Vagina (tissue), 2 donors: ENCODE results near the gene SIK3.

Source experiments
- CTCF ChIP-seq, 3 experiments: fragments of 450-650 bp in 2 of 3; fragments of 200-600 bp in 1 of 3; sonication (generic) in 1 of 3; IDR thresholded peaks; one replicate each; pipeline ENCODE4 v1.5.1; 2017 to 2019; ENCODE audit warnings: antibody characterized with exemption in 3 of 3, mild to moderate bottlenecking in 2 of 3, moderate library complexity in 2 of 3
- POLR2A ChIP-seq, 2 donors: fragments of 450-650 bp; IDR thresholded peaks; one replicate each; pipeline ENCODE4 v1.6.1; 2017; ENCODE audit warnings: antibody characterized with exemption in 2 of 2, mild to moderate bottlenecking in 2 of 2, moderate library complexity in 2 of 2
- POLR2AphosphoS5 ChIP-seq, 2 donors: sonication (generic); formaldehyde crosslinking; IDR thresholded peaks; one replicate each; pipeline ENCODE4 v1.9.0; 2017; ENCODE audit warnings: antibody characterized with exemption in 2 of 2, mild to moderate bottlenecking in 2 of 2, low read depth in 1 of 2; ENCODE audit not compliant: insufficient read depth in 1 of 2

- TF ChIP-seq CTCF (IDR thresholded peaks at IDR 0.05), result no peak
- TF ChIP-seq POLR2A (IDR thresholded peaks at IDR 0.05), result no peak
- TF ChIP-seq POLR2AphosphoS5 (IDR thresholded peaks at IDR 0.05; ENCODE audit: insufficient read depth in 1 of 2, low read depth in 1 of 2), result no peak
Measured at GRCh38 chr11:116993599-116993998, 104.6 kb downstream of the SIK3 start.
